ENCODE measurements around the gene SOD1.
A peak's percentile ranks its signal among the peaks of the same experiment; 100 is the strongest.
"Not testable (repeated sequence)": the region's sequence is repeated elsewhere in the genome, so short reads cannot be mapped to it uniquely, and the experiment has no call there.

SOD1 gene

DNA sequence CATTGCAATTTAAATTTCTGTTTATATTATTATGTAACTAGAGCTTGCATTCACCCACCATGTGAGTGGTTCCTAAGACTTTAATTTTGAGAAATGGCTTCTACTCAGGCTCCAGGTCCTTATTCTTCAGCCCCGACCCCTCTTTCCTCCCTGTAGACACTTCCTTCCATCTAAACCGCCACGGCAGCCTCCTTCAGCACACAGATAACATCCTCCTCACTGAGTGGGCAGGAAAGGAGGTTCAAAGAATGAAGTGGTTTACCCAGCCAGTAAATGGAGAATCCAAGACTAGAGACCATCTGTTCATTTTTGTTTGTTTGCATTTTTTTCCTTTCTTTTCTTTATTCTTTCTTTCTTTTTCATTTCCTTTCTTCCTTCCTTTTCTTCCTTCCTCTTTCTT, 37.1 kb upstream of the SOD1 start:
- TF ChIP-seq, protein P1, sequence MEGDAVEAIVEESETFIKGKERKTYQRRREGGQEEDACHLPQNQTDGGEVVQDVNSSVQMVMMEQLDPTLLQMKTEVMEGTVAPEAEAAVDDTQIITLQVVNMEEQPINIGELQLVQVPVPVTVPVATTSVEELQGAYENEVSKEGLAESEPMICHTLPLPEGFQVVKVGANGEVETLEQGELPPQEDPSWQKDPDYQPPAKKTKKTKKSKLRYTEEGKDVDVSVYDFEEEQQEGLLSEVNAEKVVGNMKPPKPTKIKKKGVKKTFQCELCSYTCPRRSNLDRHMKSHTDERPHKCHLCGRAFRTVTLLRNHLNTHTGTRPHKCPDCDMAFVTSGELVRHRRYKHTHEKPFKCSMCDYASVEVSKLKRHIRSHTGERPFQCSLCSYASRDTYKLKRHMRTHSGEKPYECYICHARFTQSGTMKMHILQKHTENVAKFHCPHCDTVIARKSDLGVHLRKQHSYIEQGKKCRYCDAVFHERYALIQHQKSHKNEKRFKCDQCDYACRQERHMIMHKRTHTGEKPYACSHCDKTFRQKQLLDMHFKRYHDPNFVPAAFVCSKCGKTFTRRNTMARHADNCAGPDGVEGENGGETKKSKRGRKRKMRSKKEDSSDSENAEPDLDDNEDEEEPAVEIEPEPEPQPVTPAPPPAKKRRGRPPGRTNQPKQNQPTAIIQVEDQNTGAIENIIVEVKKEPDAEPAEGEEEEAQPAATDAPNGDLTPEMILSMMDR (IDR thresholded peaks at IDR 0.05; ENCODE audit: control insufficient read depth, extremely low read depth, insufficient read depth): no peak
- no peak for DNase-seq (ENCODE audit: low read depth)
- H3K4me3 ChIP-seq (ENCODE audit: low read depth, low read length): no peak overlapping the region

DNA sequence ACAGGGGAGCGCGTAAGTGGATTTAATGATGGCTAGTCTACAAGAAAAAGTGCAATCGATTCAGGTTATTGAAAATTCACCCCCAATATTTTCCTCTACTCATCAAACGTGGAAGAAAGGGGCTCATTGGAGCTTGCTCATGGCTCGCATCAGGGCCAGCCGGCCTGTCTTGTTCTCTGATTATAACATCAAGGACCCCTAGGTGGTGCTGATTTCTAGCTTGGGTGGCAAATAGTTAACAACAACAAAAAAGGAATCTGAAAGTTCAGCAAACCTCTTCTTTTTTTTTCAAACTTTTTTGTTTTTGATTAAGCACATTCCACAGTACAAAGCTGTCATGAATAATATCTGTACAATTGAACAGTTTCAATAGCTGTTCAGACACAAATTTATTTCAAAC, 35.8 kb upstream of the SOD1 start:
- TF ChIP-seq, protein P1 (IDR thresholded peaks at IDR 0.05; ENCODE audit: control insufficient read depth, extremely low read depth, insufficient read depth): no peak
- DNase-seq (ENCODE audit: low read depth): no peak

DNA sequence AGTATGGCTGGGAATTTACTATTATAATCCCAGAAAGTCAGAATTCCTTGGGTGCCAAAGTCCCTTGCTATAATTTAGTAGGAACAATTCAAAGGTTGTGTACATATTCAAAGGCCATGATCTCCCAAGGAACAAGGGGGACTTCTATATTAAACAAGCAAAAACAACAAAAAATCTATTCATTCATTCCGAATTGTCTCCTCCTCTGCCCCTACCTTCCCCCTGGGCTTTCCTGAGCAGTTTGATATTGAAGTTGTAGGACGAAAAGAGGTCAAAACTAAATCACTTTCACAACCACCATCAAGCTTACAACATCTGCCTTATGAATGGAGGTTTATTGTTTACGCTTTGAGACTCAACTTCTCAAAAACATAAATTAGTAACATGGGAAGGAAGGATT, 35.3 kb upstream of the SOD1 start:
- DNase-seq (ENCODE audit: low read depth): no peak
- no peak overlapping the region for H3K4me3 ChIP-seq (ENCODE audit: low read depth, low read length)
- TF ChIP-seq, protein P1 (IDR thresholded peaks at IDR 0.05; ENCODE audit: control insufficient read depth, extremely low read depth, insufficient read depth): no peak

More for the DNA sequence above, 35.8 kb upstream of the SOD1 start:
- H3K4me3 ChIP-seq (ENCODE audit: low read depth, low read length): no peak overlapping the region

DNA sequence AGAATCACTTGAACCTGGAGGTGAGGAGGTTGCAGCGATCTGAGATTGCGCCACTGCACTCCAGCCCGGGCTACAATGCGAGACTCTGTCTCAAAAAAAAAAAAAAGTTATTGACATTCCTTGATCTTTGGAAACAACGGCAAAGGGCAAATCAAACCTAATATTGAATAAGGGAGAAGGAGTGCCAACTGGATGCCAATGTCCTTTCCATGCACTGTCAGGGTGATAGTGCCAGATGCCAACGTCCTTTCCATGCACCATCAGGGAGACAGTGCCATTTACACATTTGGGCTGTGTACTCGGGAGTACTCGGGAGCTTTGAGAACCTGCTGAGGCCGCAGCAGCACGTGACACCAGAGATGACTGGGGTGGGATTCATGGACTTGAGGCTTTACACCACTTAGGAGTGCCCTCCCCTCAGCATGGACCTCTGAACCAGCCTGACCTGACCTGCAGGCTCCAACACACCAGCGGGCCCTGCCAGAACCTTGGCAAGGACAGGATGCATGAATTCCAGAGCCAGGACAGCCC, 34.5 kb upstream of the SOD1 start:
- TF ChIP-seq, protein P1 (IDR thresholded peaks at IDR 0.05; ENCODE audit: control insufficient read depth, extremely low read depth, insufficient read depth): no peak
- H3K4me3 ChIP-seq (ENCODE audit: low read depth, low read length): no peak overlapping the region
- DNase-seq (ENCODE audit: low read depth): peak; percentile 3

DNA sequence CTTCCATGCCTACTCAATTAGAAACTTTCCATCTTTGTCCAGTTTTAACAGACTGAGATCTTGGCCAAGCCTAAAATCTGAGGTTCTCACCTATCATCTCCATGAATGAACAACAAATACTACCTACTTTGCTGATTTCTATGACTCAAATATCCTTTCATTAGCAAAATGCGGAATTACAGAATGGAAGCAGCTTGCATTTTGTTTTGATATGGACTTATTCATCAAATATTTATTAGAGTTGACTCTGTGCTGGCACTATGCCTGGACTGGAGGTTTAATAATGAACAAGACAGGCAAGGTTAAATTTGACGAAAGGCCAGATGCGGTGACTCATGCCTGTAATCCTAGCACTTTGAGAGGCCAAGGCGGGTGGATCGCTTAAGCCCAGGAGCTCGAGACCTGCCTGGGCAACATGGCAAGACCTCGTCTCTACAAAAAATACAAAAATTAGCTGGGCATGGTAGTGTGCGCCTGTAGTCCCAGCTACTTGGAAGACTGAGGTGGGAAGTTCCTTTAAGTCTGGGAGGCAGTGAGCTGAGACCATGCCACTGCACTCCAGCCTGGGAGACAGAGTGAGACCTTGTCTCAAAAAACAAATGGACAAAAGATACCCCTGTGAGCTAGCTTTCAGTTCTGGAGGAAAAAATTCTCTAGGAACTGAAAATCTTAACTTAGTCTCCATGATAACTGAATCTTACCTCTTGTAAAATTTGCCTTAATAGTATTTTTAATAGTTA, 29.4 kb upstream of the SOD1 start:
- H3K4me3 ChIP-seq (ENCODE audit: low read depth, low read length): no peak overlapping the region
- TF ChIP-seq, protein P1 (IDR thresholded peaks at IDR 0.05; ENCODE audit: control insufficient read depth, extremely low read depth, insufficient read depth): no peak
- peak; percentile 98 for DNase-seq (ENCODE audit: low read depth)

- H3K4me3 ChIP-seq (ENCODE audit: low read depth, low read length); DNase-seq (ENCODE audit: low read depth): not testable (repeated sequence)
These were observed 27.6 kb upstream of the SOD1 start for GRCh38 chr21:31631881-31632280.

DNA sequence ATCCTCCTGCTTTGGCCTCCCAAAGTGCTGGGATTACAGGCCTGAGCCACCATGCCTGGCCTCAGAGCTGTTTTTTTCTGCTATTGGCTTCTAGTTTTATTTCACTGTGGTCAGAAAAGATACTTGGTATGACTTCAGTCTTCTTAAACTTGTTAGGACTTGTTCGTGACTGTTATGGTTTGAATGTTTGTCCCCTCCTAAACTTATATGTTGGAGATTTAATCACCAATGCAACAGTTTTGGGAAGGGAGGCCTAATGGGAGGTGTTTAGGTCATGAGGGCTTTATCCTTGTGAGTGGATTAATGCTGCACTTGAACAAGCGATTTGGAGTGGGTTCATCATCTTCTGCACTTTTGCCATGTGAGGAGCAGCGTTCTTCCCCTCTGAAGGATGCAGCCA, 24.5 kb upstream of the SOD1 start:
- TF ChIP-seq, protein P1 (IDR thresholded peaks at IDR 0.05; ENCODE audit: control insufficient read depth, extremely low read depth, insufficient read depth): no peak
- no peak for DNase-seq (ENCODE audit: low read depth)
- no peak overlapping the region for H3K4me3 ChIP-seq (ENCODE audit: low read depth, low read length)

Measured in LNCaP clone FGC (cell line).